Kidney (tissue), 14 donors: ENCODE measurements around the gene SFXN5. TPM values are rescaled to one million over a fixed set of nuclear protein-coding genes. Genes with fewer than 3 reads are reported as not detected.
A peak's percentile ranks its signal among the peaks of the same experiment; 100 is the strongest.

Experiments used
- DNase-seq, 5 donors: peaks; one replicate each; pipeline ENCODE4 v3.0.0-alpha.2; 2013 to 2020
- FAIRE-seq: peaks from 2 replicates; lab custom pipeline; 2012; peaks lifted over from hg19 to GRCh38; lab: Jason Lieb, UNC
- H3K27ac ChIP-seq, 2 donors: one replicate each; pipeline ENCODE4 v1.7.0; 2013; ENCODE audit warnings: low read depth in 2 of 2, low read length in 2 of 2, inconsistent platforms in 1 of 2
- H3K27me3 ChIP-seq: one replicate; pipeline ENCODE4 v1.7.1; 2013; ENCODE audit warnings: low read length, inconsistent platforms; ENCODE audit not compliant: control insufficient read depth, insufficient read depth
- H3K36me3 ChIP-seq, 3 donors: one replicate each; pipeline versions ENCODE4 v1.7.0 to v1.7.1; 2013; ENCODE audit warnings: low read length in 3 of 3, control low read depth in 1 of 3, inconsistent platforms in 1 of 3; ENCODE audit not compliant: insufficient read depth in 3 of 3, control insufficient read depth in 2 of 3
- H3K4me1 ChIP-seq, 3 donors: one replicate each; pipeline versions ENCODE4 v1.7.0 to v1.7.1; 2013; ENCODE audit warnings: low read length in 3 of 3, inconsistent platforms in 1 of 3, low read depth in 1 of 3; ENCODE audit not compliant: control insufficient read depth in 2 of 3, insufficient read depth in 2 of 3
- H3K4me3 ChIP-seq, 3 donors: one replicate each; pipeline versions ENCODE4 v1.7.0 to v1.8.1; 2013; ENCODE audit warnings: low read length in 3 of 3, control low read depth in 1 of 3, inconsistent platforms in 1 of 3
- H3K9ac ChIP-seq, 3 donors: one replicate each; pipeline versions ENCODE4 v1.7.0 to v1.7.1; 2013; ENCODE audit warnings: low read length in 3 of 3, control low read depth in 1 of 3, inconsistent platforms in 1 of 3
- H3K9me3 ChIP-seq, 3 donors: one replicate each; pipeline versions ENCODE4 v1.7.0 to v1.7.1; 2013; ENCODE audit warnings: low read length in 3 of 3, control low read depth in 1 of 3, inconsistent platforms in 1 of 3; ENCODE audit not compliant: control insufficient read depth in 2 of 3, insufficient read depth in 1 of 3
- intact Hi-C: fragments of 100-400 bp; cut with DNase I; formaldehyde crosslinking; loops from one replicate; pipeline ENCODE4 v1.11.1; 2022
- polyA plus RNA-seq: library from polyadenylated mRNA; stranded (reverse); fragments of 350-450 nt; fragmentation: Illumina TruSeq; extraction: RNeasy Lipid Tissue Mini Kit (QIAGEN cat#74804); gene quantifications from one replicate; pipeline ENCODE4 v1.2.3, GENCODE V29; 2014; ENCODE audit warnings: low read depth, low replicate concordance; ENCODE audit not compliant: insufficient read depth
- total RNA-seq: library from RNA; stranded (reverse); fragmentation: NEBNext Ultra II Directional; extraction: Animal tissue kit (Norgen Biotek cat#: 25700); gene quantifications from one replicate; pipeline ENCODE4 v1.2.1, GENCODE V29; 2021
- TF ChIP-seq, protein P1 (sequence below): IDR thresholded peaks from 3 replicates; pipeline ENCODE4 v1.5.1; 2012; ENCODE audit warnings: mild to moderate bottlenecking, moderate library complexity, borderline replicate concordance; ENCODE audit not compliant: insufficient read depth; ENCODE audit errors: extremely low read depth
- donor health status: control.
- donor health status: control.
- donor health status: control.
- donor health status: control.
- donor health status: control.
- donor health status: DM: yes; HTN: yes; CAD: no.
- donor health status: Normal renal cell carcinoma (clear cell type).

Gene SFXN5
- total and polyA plus RNA-seq, 2 donors from 2014 or later = 21.4 to 35.9 TPM

DNA sequence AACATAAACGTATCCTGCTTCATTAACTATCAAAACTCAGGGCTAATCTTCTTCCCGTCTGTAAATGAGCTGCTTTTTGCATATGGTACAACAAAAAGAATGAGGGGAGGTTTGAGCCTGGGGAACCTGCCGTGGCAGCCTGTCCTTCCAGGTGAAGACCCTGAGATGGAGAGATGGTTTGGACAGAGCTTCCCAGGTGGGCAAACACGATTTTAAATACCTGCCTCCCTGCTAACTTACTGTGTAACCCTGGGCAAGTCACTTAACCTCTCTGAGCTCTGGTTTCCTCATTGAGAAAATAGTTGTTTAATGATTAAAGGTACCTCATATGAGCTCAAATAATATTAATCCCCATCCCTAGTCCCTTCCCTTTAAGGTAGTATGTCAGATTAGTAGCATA lies 145.1 kb downstream of the SFXN5 start:
- Histone ChIP-seq H3K9ac (peak overlapping the region in 2 of 3 donors; percentile 53 to 58), H3K4me3 (peak overlapping the region in 2 of 3 donors; percentile 19 to 37), H3K9me3 (no peaks in the 10 kb centered on the region), H3K27me3 (peaks cover 56% of the 10 kb centered on the region), H3K27ac (peak overlapping the region; percentile 2 to 60), H3K36me3 (peaks cover 0 to 6% (median 0%) of the 10 kb centered on the region in 3 donors), H3K4me1 (peaks cover 0 to 8% (median 3%) of the 10 kb centered on the region in 3 donors)
- intact Hi-C loops = no loop called here
- DNase-seq (no peak), FAIRE-seq (no peak)
- TF ChIP-seq, protein P1, sequence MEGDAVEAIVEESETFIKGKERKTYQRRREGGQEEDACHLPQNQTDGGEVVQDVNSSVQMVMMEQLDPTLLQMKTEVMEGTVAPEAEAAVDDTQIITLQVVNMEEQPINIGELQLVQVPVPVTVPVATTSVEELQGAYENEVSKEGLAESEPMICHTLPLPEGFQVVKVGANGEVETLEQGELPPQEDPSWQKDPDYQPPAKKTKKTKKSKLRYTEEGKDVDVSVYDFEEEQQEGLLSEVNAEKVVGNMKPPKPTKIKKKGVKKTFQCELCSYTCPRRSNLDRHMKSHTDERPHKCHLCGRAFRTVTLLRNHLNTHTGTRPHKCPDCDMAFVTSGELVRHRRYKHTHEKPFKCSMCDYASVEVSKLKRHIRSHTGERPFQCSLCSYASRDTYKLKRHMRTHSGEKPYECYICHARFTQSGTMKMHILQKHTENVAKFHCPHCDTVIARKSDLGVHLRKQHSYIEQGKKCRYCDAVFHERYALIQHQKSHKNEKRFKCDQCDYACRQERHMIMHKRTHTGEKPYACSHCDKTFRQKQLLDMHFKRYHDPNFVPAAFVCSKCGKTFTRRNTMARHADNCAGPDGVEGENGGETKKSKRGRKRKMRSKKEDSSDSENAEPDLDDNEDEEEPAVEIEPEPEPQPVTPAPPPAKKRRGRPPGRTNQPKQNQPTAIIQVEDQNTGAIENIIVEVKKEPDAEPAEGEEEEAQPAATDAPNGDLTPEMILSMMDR = no peak

DNA sequence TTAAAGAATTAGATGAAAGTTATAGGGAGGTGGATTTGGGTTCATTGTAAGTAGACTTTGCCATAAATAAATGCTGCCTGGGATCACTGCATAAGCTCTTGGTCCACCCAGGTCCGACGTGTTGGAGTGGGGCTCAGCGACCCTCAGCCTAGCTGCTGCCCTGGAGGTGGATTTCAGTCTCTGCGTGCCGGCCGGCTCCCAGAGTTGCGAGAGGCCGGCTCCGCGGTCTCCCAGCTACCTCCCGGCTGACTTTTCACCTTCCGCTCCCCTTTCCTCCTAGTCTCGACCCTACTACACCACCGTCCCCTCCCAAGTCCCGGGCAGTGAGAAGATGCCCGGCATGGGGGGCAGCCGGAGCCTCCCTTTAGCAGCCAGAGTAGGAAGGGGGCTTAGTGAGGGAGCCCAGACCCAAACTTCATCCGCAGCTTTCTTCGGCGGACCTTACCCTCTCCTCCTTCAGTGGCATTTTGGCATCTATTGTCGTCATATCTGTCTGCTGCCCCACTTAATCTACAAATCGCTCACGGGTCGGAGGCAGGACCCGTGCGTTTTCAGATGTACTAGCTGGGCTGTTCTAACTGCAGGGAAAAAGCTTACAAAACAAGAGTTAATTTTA lies 146.1 kb downstream of the SFXN5 start:
- peak overlapping the region in 2 of 3 donors; percentile 35 to 39 for H3K4me3 ChIP-seq
- intact Hi-C loops = no loop called here
- FAIRE-seq (no peak), DNase-seq (peak in 1 of 5 donors; percentile 33)
- H3K9me3 ChIP-seq = no peaks in the 10 kb centered on the region
- peak overlapping the region; percentile 44 to 82 for H3K27ac ChIP-seq
- peak overlapping the region in 2 of 3 donors; percentile 37 to 51 for H3K9ac ChIP-seq
- peaks cover 0 to 16% (median 0%) of the 10 kb centered on the region in 3 donors for H3K36me3 ChIP-seq
- TF ChIP-seq, protein P1 = no peak
- peaks cover 0 to 7% (median 3%) of the 10 kb centered on the region in 3 donors for H3K4me1 ChIP-seq
- peaks cover 63% of the 10 kb centered on the region for H3K27me3 ChIP-seq

DNA sequence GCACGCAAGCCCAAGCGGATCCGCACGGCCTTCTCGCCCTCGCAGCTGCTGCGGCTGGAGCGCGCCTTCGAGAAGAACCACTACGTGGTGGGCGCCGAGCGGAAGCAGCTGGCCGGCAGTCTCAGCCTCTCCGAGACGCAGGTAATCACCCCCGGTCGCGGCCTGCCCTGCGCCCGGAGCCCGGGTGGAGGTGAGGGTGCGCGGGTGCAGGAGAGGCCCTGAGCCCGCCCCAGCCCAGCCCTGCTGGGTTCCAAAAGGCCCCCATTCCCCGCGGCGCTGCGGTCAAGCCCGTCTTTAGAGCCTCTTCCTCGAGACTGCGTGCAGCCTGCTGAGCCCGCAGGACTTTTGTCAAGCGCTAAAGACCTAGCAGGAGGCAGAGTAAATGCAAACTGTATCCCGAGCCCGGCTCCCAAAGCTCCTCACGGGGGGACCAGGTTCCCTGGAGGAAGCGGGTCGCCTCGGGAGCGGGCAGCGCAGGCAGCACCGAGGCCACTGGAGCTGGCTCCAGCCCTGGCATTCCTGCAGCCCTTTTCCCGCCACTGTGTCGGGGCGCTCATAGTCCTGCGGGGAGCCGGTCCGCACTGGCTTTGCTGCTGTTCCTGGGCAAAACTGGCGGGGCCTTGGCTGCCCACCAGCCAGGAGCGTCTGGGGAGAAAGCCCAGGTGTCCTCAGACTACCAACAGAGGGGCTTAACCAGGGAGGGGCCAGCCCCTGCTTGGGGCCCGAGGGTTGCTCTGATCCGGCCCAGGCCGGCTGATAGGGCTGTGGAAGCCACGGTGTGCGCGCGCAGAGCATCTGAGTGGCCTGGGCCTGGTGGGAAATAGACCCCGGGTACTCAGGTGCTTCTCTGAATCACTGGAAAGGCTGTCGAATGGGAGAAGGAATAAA lies 146.9 kb downstream of the SFXN5 start:
- peak overlapping the region; percentile 44 to 82 for H3K27ac ChIP-seq
- TF ChIP-seq, protein P1 = no peak
- H3K36me3 ChIP-seq = peaks cover 0 to 19% (median 0%) of the 10 kb centered on the region in 3 donors
- peak overlapping the region in 1 of 3 donors; percentile 37 for H3K9ac ChIP-seq
- peaks cover 69% of the 10 kb centered on the region for H3K27me3 ChIP-seq
- DNase-seq = peak in 3 of 5 donors; percentile 31 to 42 (median 39)
- intact Hi-C loops = no loop called here
- peak overlapping the region in 2 of 3 donors; percentile 35 to 39 for H3K4me3 ChIP-seq
- no peak for FAIRE-seq
- H3K9me3 ChIP-seq = no peaks in the 10 kb centered on the region
- H3K4me1 ChIP-seq = peaks cover 0 to 3% (median 2%) of the 10 kb centered on the region in 3 donors
